Fibroblast of gingiva (primary cell): ENCODE data around the gene P2RY8.

Experiments
- DNase-seq: peaks from one replicate; pipeline ENCODE4 v3.0.0-alpha.2; 2011; ENCODE audit warnings: low read depth

Gene P2RY8

GRCh38 chrX:1417921-1418771, 118.8 kb downstream of the P2RY8 start:
- DNase-seq, result no peak

GRCh38 chrX:1416965-1417760, 119.8 kb downstream of the P2RY8 start:
- DNase-seq, result no peak

GRCh38 chrX:1416327-1416784, 120.6 kb downstream of the P2RY8 start:
- DNase-seq, result no peak
